NB4 (cell line): ENCODE data around the gene ST3GAL4.

Source experiments
- CTCF ChIP-seq: IDR thresholded peaks from one replicate; pipeline ENCODE4 v1.5.1; 2012; ENCODE audit warnings: low read depth, low read length
- POLR2A ChIP-seq: IDR thresholded peaks from 2 replicates; pipeline ENCODE4 v1.6.1; 2011; ENCODE audit warnings: mild to moderate bottlenecking; ENCODE audit not compliant: insufficient read length; ENCODE audit errors: extremely low read depth

GRCh38 chr11:126345283-126345682 is 10.2 kb upstream of the ST3GAL4 start:
- TF ChIP-seq POLR2A (no peak), CTCF (no peak)
